GM23338 (cell line): ENCODE data around the gene NBDY.
A peak's percentile ranks its signal among the peaks of the same experiment; 100 is the strongest.

Source experiments
- CTCF ChIP-seq, 2 experiments: fragments of 200-600 bp in 1 of 2; sonication (generic) in 1 of 2; conservative IDR thresholded peaks; 2 replicates each; pipeline versions ENCODE4 v1.5.1 to v1.6.1; 2016 to 2017; ENCODE audit warnings: antibody characterized with exemption in 2 of 2, low read depth in 2 of 2, mild to moderate bottlenecking in 2 of 2, moderate library complexity in 1 of 2
- EZH2 ChIP-seq: fragments of 200-600 bp; sonication (generic); IDR thresholded peaks from one replicate; pipeline ENCODE4 v1.8.0; 2017; ENCODE audit warnings: antibody characterized with exemption, mild to moderate bottlenecking, low read depth; ENCODE audit not compliant: unreplicated experiment
- EZH2phosphoT487 ChIP-seq: fragments of 200-600 bp; sonication (generic); IDR thresholded peaks from one replicate; pipeline ENCODE4 v1.8.1; 2018; ENCODE audit warnings: antibody characterized with exemption; ENCODE audit not compliant: unreplicated experiment
- JUNB ChIP-seq: IDR thresholded peaks from one replicate; pipeline ENCODE4 v1.6.1; 2016; ENCODE audit warnings: antibody characterized with exemption; ENCODE audit not compliant: unreplicated experiment
- NANOG ChIP-seq: IDR thresholded peaks from 2 replicates; pipeline ENCODE4 v1.6.1; 2016; ENCODE audit warnings: antibody characterized with exemption, borderline replicate concordance
- POLR2AphosphoS5 ChIP-seq: IDR thresholded peaks from 2 replicates; pipeline ENCODE4 v1.6.1; 2016; ENCODE audit warnings: antibody characterized with exemption, low read depth
- STAT1 ChIP-seq: IDR thresholded peaks from one replicate; pipeline ENCODE4 v1.6.1; 2016; ENCODE audit warnings: antibody characterized with exemption; ENCODE audit not compliant: unreplicated experiment
- ZNF114 ChIP-seq: fragments of 250-450 bp; sonication (Bioruptor Pico); IDR thresholded peaks from 2 replicates; pipeline ENCODE4 v1.5.0; 2020; ENCODE audit warnings: mild to moderate bottlenecking, moderate library complexity
- ZNF331 ChIP-seq: fragments of 250-450 bp; sonication (Bioruptor Pico); IDR thresholded peaks from 2 replicates; pipeline ENCODE4 v1.5.0; 2020; ENCODE audit warnings: low read depth, mild to moderate bottlenecking, moderate library complexity
- TF ChIP-seq, protein P1 (sequence below): IDR thresholded peaks from one replicate; pipeline ENCODE4 v1.6.1; 2018; ENCODE audit warnings: antibody characterized with exemption; ENCODE audit not compliant: unreplicated experiment
- TF ChIP-seq, protein P2 (sequence below): IDR thresholded peaks from 2 replicates; pipeline ENCODE4 v1.6.1; 2016; ENCODE audit warnings: antibody characterized with exemption

- TF ChIP-seq POLR2AphosphoS5 (peak; percentile 43; the same call in 1 of the 2 replicates), EZH2phosphoT487 (no peak), CTCF (conservative IDR thresholded peaks at IDR 0.05; ENCODE audit: low read depth in 2 of 2) (no peak), EZH2 (no peak), JUNB (no peak), ZNF114 (CRISPR knock-in tag) (no peak), NANOG (no peak), ZNF331 (CRISPR knock-in tag) (no peak), STAT1 (no peak)
- TF ChIP-seq, protein P1, sequence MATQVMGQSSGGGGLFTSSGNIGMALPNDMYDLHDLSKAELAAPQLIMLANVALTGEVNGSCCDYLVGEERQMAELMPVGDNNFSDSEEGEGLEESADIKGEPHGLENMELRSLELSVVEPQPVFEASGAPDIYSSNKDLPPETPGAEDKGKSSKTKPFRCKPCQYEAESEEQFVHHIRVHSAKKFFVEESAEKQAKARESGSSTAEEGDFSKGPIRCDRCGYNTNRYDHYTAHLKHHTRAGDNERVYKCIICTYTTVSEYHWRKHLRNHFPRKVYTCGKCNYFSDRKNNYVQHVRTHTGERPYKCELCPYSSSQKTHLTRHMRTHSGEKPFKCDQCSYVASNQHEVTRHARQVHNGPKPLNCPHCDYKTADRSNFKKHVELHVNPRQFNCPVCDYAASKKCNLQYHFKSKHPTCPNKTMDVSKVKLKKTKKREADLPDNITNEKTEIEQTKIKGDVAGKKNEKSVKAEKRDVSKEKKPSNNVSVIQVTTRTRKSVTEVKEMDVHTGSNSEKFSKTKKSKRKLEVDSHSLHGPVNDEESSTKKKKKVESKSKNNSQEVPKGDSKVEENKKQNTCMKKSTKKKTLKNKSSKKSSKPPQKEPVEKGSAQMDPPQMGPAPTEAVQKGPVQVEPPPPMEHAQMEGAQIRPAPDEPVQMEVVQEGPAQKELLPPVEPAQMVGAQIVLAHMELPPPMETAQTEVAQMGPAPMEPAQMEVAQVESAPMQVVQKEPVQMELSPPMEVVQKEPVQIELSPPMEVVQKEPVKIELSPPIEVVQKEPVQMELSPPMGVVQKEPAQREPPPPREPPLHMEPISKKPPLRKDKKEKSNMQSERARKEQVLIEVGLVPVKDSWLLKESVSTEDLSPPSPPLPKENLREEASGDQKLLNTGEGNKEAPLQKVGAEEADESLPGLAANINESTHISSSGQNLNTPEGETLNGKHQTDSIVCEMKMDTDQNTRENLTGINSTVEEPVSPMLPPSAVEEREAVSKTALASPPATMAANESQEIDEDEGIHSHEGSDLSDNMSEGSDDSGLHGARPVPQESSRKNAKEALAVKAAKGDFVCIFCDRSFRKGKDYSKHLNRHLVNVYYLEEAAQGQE: no peak
- TF ChIP-seq, protein P2, sequence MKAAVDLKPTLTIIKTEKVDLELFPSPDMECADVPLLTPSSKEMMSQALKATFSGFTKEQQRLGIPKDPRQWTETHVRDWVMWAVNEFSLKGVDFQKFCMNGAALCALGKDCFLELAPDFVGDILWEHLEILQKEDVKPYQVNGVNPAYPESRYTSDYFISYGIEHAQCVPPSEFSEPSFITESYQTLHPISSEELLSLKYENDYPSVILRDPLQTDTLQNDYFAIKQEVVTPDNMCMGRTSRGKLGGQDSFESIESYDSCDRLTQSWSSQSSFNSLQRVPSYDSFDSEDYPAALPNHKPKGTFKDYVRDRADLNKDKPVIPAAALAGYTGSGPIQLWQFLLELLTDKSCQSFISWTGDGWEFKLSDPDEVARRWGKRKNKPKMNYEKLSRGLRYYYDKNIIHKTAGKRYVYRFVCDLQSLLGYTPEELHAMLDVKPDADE: no peak
Observed at GRCh38 chrX:56729152-56729850, at the start of gene NBDY.
